Uterus (tissue), 2 donors: Measurements from ENCODE around the gene ME3.

ENCODE experiments used
- CTCF ChIP-seq, 4 experiments: fragments of 200-600 bp in 2 of 4; fragments of 450-650 bp in 2 of 4; sonication (generic) in 2 of 4; IDR thresholded peaks; one replicate each; pipeline ENCODE4 v1.5.1; 2016 to 2019; ENCODE audit warnings: antibody characterized with exemption in 4 of 4, mild to moderate bottlenecking in 2 of 4, moderate library complexity in 1 of 4
- POLR2A ChIP-seq, 2 donors: fragments of 450-650 bp; IDR thresholded peaks; one replicate each; pipeline ENCODE4 v1.6.1; 2016; ENCODE audit warnings: antibody characterized with exemption in 2 of 2, mild to moderate bottlenecking in 1 of 2, moderate library complexity in 1 of 2

GRCh38 chr11:86720546-86720945, 48.1 kb upstream of the ME3 start:
- TF ChIP-seq CTCF (IDR thresholded peaks at IDR 0.05), result no peak
- no peak for TF ChIP-seq POLR2A (IDR thresholded peaks at IDR 0.05)
